B cell (primary cell): ENCODE results near the gene SENP1. TPM values are rescaled to one million over a fixed set of nuclear protein-coding genes. Genes with fewer than 3 reads are reported as not detected.
A peak's percentile ranks its signal among the peaks of the same experiment; 100 is the strongest.

Source experiments
- ATAC-seq: fragments of 200-7000 bp; cut with Tn5 transposase; one replicate; pipeline ENCODE4 v1.10.0; 2021; ENCODE audit warnings: low read depth, mild to moderate bottlenecking, moderate number of reproducible peaks, moderate library complexity
- CTCF ChIA-PET: fragments of 350-600 bp; sonication (Branson Sonifier 250); formaldehyde crosslinking; loops from one replicate; lab custom pipeline; 2021; ENCODE audit warnings: antibody characterized with exemption, inconsistent platforms; lab: Charles Lee
- POLR2A ChIA-PET: fragments of 350-600 bp; sonication (Branson Sonifier 250); formaldehyde crosslinking; loops from one replicate; lab custom pipeline; 2021; ENCODE audit warnings: antibody characterized with exemption; lab: Charles Lee
- DNase-seq: peaks from one replicate; pipeline ENCODE4 v3.0.0; 2013
- H2AFZ ChIP-seq: 2 replicates; pipeline ENCODE4 v1.6.1; 2012; ENCODE audit warnings: mild to moderate bottlenecking, low read depth, low read length; ENCODE audit not compliant: insufficient read depth, poor library complexity, severe bottlenecking
- H3K27ac ChIP-seq, 2 donors: 1 replicate in 1 of 2; 2 replicates in 1 of 2; pipeline ENCODE4 v1.5.1; 2012 to 2013; ENCODE audit warnings: low read length in 2 of 2, mild to moderate bottlenecking in 2 of 2, moderate library complexity in 1 of 2
- H3K27me3 ChIP-seq, 4 experiments: fragments of 200-600 bp in 1 of 4; sonication (generic) in 1 of 4; replicated peaks in 1 of 4; 1 replicate in 2 of 4; 2 replicates in 2 of 4; pipeline versions ENCODE4 v1.6.1 to v1.7.0; 2013 to 2016; ENCODE audit warnings: low read length in 3 of 4, mild to moderate bottlenecking in 2 of 4, mixed read lengths in 1 of 4, moderate library complexity in 1 of 4; ENCODE audit not compliant: insufficient read depth in 4 of 4, control insufficient read depth in 3 of 4; ENCODE audit errors: control extremely low read depth in 1 of 4
- H3K36me3 ChIP-seq, 2 experiments: replicated peaks in 1 of 2; 1 replicate in 1 of 2; 2 replicates in 1 of 2; pipeline versions ENCODE4 v1.6.1 to v1.7.1; 2013; ENCODE audit warnings: low read length in 1 of 2; ENCODE audit not compliant: insufficient read depth in 2 of 2, control insufficient read depth in 1 of 2; ENCODE audit errors: control extremely low read depth in 1 of 2, extremely low read depth in 1 of 2
- H3K4me1 ChIP-seq, 2 donors: fragments of 200-600 bp in 1 of 2; sonication (generic) in 1 of 2; 1 replicate in 1 of 2; 2 replicates in 1 of 2; pipeline versions ENCODE4 v1.5.1 to v1.6.1; 2013 to 2017; ENCODE audit warnings: low read length in 2 of 2; ENCODE audit not compliant: control insufficient read depth in 2 of 2, insufficient read depth in 2 of 2
- H3K4me2 ChIP-seq: replicated peaks from 2 replicates; pipeline ENCODE3; 2012; ENCODE audit warnings: mild to moderate bottlenecking, low read depth, low read length; ENCODE audit not compliant: poor library complexity, severe bottlenecking
- H3K4me3 ChIP-seq, 5 experiments: fragments of 200-600 bp in 1 of 5; sonication (generic) in 1 of 5; 1 replicate in 3 of 5; 2 replicates in 2 of 5; pipeline versions ENCODE4 v1.5.1 to v1.7.0; 2011 to 2016; ENCODE audit warnings: low read length in 4 of 5, mild to moderate bottlenecking in 4 of 5, low read depth in 2 of 5, control low read depth in 1 of 5, moderate library complexity in 1 of 5; ENCODE audit not compliant: insufficient read depth in 1 of 5; ENCODE audit errors: control extremely low read depth in 1 of 5, extremely low read depth in 1 of 5
- H3K79me2 ChIP-seq: fragments of 200-600 bp; sonication (generic); one replicate; pipeline ENCODE4 v1.6.0; 2016; ENCODE audit warnings: low read length; ENCODE audit not compliant: control insufficient read depth, insufficient read depth
- H3K9ac ChIP-seq: fragments of 200-600 bp; sonication (generic); 2 replicates; pipeline ENCODE4 v1.6.1; 2017; ENCODE audit warnings: mild to moderate bottlenecking, low read length, moderate library complexity
- H3K9me3 ChIP-seq, 3 donors: one replicate each; pipeline versions ENCODE4 v1.6.1 to v1.7.1; 2013; ENCODE audit warnings: low read length in 2 of 3; ENCODE audit not compliant: control insufficient read depth in 2 of 3, insufficient read depth in 1 of 3; ENCODE audit errors: control extremely low read depth in 1 of 3
- H4K20me1 ChIP-seq: 2 replicates; pipeline ENCODE4 v1.6.0; 2012; ENCODE audit warnings: mild to moderate bottlenecking, low read length; ENCODE audit not compliant: insufficient read depth, control insufficient read depth, poor library complexity, severe bottlenecking
- H3K27ac Mint-ChIP-seq: one replicate; pipeline ENCODE4 v1.8.0; 2021; ENCODE audit warnings: mixed read lengths
- H3K27me3 Mint-ChIP-seq: one replicate; pipeline ENCODE4 v1.8.0; 2021; ENCODE audit warnings: mixed read lengths
- H3K4me1 Mint-ChIP-seq: one replicate; pipeline ENCODE4 v1.8.0; 2021; ENCODE audit warnings: mixed read lengths
- H3K4me3 Mint-ChIP-seq: one replicate; pipeline ENCODE4 v1.8.0; 2021; ENCODE audit warnings: mixed read lengths
- H3K9me3 Mint-ChIP-seq: one replicate; pipeline ENCODE4 v1.8.0; 2022; ENCODE audit warnings: mixed read lengths; ENCODE audit not compliant: insufficient read depth
- EZH2 ChIP-seq: IDR thresholded peaks from 2 replicates; pipeline ENCODE4 v1.6.1; 2012; ENCODE audit warnings: borderline replicate concordance, low read depth, mild to moderate bottlenecking, moderate library complexity, low read length; ENCODE audit not compliant: insufficient read depth, poor library complexity, severe bottlenecking
- WGBS: methylation state at CpG from one replicate; pipeline ENCODE4 v1.1.5; 2013; ENCODE audit warnings: missing lambda C conversion rate; ENCODE audit not compliant: insufficient coverage; 5-methylcytosine and 5-hydroxymethylcytosine counted together
- intact Hi-C: fragments of 100-400 bp; cut with micrococcal nuclease; formaldehyde crosslinking; loops from one replicate; pipeline ENCODE4 v1.10.0; 2022
- polyA plus RNA-seq: library from polyadenylated mRNA; depleted of rRNA; stranded (reverse); fragments of >200 nt; gene quantifications from 2 replicates; pipeline ENCODE4 v1.2.3, GENCODE V29; 2012
- total RNA-seq, 2 donors: library from RNA; stranded (reverse); fragments of 120-200 nt in 1 of 2; gene quantifications; 1 replicate in 1 of 2; 2 replicates in 1 of 2; pipeline versions ENCODE4 v1.2.3 to v1.2.4, GENCODE V29; 2013 to 2022
- TF ChIP-seq, protein P1 (sequence below): fragments of 200-600 bp; IDR thresholded peaks from one replicate; pipeline ENCODE4 v1.8.0; 2022; ENCODE audit warnings: antibody characterized with exemption, mild to moderate bottlenecking

Gene SENP1
- total and polyA plus RNA-seq, 2 donors (not counting 1 experiment from before 2014, with no cell fraction given) = 7.3 to 44.8 TPM

DNA sequence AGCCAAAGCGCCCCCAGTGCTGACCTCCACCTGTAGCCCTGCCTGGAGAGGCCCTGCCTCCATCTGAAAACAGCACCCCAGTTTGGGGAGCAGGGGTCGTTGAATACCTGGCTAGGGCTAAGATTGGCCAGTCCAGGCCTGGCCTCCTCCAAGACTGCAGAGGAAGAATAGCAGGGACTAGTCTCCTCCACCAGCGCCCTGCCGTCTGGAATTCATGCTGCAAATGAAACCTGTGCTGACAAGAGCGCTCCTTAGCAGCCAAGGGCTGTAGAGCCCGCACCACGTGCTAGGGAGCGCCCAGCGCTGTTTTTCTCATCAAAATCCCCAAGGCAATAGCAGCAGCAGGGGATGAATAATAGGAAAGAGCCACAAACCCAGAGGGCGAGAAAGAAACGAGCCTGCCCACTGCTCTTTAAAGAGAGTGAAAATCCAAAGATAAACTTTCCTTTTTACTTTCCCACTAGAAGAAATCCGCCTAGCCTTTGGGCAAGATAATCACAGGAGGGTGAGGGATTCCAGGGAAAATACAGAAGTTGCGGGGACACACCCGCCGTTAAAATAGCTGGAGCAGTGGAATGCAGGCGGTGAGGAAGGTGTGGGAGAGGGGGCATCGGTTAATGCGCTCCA, 104.9 kb downstream of the SENP1 start:
- peaks cover 0 to 27% (median 0%) of the 10 kb centered on the region in 3 donors for H3K9me3 ChIP-seq
- DNase-seq (no peak), ATAC-seq (no peak)
- POLR2A ChIA-PET = no interaction called here
- no peaks in the 10 kb centered on the region for H3K79me2 ChIP-seq
- Mint-ChIP-seq H3K4me3 (peak overlapping the region; percentile 85), H3K27ac (no peak overlapping the region), H3K9me3 (no peaks in the 10 kb centered on the region), H3K27me3 (peaks cover 77% of the 10 kb centered on the region), H3K4me1 (peaks cover 34% of the 10 kb centered on the region)
- peak overlapping the region in 2 of 5 experiments; percentile 43 to 46 for H3K4me3 ChIP-seq
- peak overlapping the region; percentile 47 for H3K9ac ChIP-seq
- peak overlapping the region; percentile 86 for H3K4me2 ChIP-seq
- peaks cover 6% of the 10 kb centered on the region for H4K20me1 ChIP-seq
- H3K27me3 ChIP-seq = peaks cover 0 to 81% (median 67%) of the 10 kb centered on the region in 4 experiments
- CTCF ChIA-PET = interaction anchor here (1.3 kb wide), 1 partner anchor 38 kb away, joined by 4 read pairs; the partner anchor contains the start of gene TMEM106C
- intact Hi-C loops = no loop called here
- TF ChIP-seq, protein P1, sequence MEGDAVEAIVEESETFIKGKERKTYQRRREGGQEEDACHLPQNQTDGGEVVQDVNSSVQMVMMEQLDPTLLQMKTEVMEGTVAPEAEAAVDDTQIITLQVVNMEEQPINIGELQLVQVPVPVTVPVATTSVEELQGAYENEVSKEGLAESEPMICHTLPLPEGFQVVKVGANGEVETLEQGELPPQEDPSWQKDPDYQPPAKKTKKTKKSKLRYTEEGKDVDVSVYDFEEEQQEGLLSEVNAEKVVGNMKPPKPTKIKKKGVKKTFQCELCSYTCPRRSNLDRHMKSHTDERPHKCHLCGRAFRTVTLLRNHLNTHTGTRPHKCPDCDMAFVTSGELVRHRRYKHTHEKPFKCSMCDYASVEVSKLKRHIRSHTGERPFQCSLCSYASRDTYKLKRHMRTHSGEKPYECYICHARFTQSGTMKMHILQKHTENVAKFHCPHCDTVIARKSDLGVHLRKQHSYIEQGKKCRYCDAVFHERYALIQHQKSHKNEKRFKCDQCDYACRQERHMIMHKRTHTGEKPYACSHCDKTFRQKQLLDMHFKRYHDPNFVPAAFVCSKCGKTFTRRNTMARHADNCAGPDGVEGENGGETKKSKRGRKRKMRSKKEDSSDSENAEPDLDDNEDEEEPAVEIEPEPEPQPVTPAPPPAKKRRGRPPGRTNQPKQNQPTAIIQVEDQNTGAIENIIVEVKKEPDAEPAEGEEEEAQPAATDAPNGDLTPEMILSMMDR = no peak
- no peak for TF ChIP-seq EZH2
- no peaks in the 10 kb centered on the region for H3K36me3 ChIP-seq
- H3K4me1 ChIP-seq = peaks cover 46 to 52% of the 10 kb centered on the region in 2 donors
- WGBS = 24% methylated on average over 15 of the region's 18 CpGs
- no peak overlapping the region for H3K27ac ChIP-seq
- H2AFZ ChIP-seq = peak overlapping the region; percentile 50

DNA sequence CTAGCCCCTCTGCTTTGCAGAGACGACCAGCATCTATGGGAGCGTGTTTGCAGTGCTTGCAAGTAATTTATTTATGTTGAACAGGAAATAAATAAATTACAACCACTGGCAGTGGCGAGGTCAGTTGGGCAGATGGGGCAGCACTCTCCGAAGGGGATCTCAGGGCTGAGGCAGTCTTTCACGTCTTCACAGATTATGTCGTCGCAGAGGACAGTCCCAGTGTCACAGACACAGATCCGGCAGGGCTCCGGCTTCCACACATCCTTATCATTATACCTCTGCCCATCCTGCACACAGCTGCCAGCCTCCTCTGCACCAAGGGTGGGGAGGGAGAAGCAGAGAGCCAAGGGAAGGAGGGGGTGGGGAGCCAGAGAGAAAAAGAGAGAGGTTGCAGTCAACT, 106.1 kb downstream of the SENP1 start:
- Histone ChIP-seq H3K9me3 (peaks cover 0 to 22% (median 0%) of the 10 kb centered on the region in 3 donors), H3K27me3 (peaks cover 0 to 81% (median 60%) of the 10 kb centered on the region in 4 experiments), H2AFZ (no peak overlapping the region), H3K4me2 (no peak overlapping the region), H3K27ac (no peak overlapping the region), H3K4me1 (peaks cover 39 to 41% of the 10 kb centered on the region in 2 donors), H3K36me3 (no peaks in the 10 kb centered on the region), H3K4me3 (no peak overlapping the region), H3K79me2 (no peaks in the 10 kb centered on the region), H4K20me1 (peaks cover 6% of the 10 kb centered on the region), H3K9ac (no peak overlapping the region)
- peaks cover 75% of the 10 kb centered on the region for H3K27me3 Mint-ChIP-seq
- H3K4me1 Mint-ChIP-seq = peaks cover 32% of the 10 kb centered on the region
- no peak overlapping the region for H3K4me3 Mint-ChIP-seq
- POLR2A ChIA-PET = no interaction called here
- H3K9me3 Mint-ChIP-seq = no peaks in the 10 kb centered on the region
- DNase-seq = no peak
- intact Hi-C loops = no loop called here
- 86% methylated on average over 5 of the region's 9 CpGs for WGBS
- no peak for ATAC-seq
- no peak overlapping the region for H3K27ac Mint-ChIP-seq
- CTCF ChIA-PET = no interaction called here
- no peak for TF ChIP-seq EZH2
- TF ChIP-seq, protein P1 = no peak
